ENCODE results near the gene KIRREL1.

The KIRREL1 gene

DNA sequence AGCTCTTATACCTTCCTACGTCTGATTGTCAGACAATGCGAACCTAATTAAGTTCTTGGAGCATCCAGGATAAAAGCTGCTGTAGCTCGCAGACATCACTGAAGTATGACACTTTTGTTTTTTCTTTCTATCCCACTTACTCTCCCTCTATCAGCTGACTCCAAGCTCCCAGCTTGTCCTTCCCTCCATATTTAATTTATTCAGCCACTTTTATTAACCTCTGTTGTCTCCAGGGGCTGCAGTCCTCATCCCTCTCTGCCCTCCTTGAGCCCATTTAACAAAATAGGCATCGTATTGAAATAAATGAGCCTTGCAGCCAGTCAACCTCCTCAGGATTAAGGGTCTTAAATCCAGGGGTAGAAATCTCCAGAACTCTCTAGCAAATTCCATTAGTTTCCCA, 7.1 kb downstream of the KIRREL1 start:
- Histone ChIP-seq H3K36me3 (ENCODE audit: insufficient read depth, low read length) (no peaks in the 10 kb centered on the region), H3K4me3 (ENCODE audit: low read depth in 1 of 2, low read length in 2 of 2) (no peak overlapping the region), H3K9ac (ENCODE audit: low read depth, low read length) (no peak overlapping the region), H4K20me1 (ENCODE audit: insufficient read depth, low read length) (peaks cover 40% of the 10 kb centered on the region), H3K79me2 (ENCODE audit: insufficient read depth, low read length) (peaks cover 45% of the 10 kb centered on the region), H2AFZ (ENCODE audit: low read depth, low read length) (no peak overlapping the region), H3K27me3 (ENCODE audit: insufficient read depth, low read length, poor library complexity) (no peaks in the 10 kb centered on the region), H3K27ac (ENCODE audit: low read length) (no peak overlapping the region), H3K4me1 (ENCODE audit: insufficient read depth, low read length) (peaks cover 4% of the 10 kb centered on the region; the same call in 1 of the 2 replicates), H3K4me2 (ENCODE audit: insufficient read depth, low read length) (no peak overlapping the region), H3K9me3 (ENCODE audit: insufficient read depth, low read length, severe bottlenecking) (no peaks in the 10 kb centered on the region)
- no peak for TF ChIP-seq EZH2 (IDR thresholded peaks at IDR 0.05; ENCODE audit: borderline replicate concordance, low read depth, low read length, severe bottlenecking)
- TF ChIP-seq, protein P1, sequence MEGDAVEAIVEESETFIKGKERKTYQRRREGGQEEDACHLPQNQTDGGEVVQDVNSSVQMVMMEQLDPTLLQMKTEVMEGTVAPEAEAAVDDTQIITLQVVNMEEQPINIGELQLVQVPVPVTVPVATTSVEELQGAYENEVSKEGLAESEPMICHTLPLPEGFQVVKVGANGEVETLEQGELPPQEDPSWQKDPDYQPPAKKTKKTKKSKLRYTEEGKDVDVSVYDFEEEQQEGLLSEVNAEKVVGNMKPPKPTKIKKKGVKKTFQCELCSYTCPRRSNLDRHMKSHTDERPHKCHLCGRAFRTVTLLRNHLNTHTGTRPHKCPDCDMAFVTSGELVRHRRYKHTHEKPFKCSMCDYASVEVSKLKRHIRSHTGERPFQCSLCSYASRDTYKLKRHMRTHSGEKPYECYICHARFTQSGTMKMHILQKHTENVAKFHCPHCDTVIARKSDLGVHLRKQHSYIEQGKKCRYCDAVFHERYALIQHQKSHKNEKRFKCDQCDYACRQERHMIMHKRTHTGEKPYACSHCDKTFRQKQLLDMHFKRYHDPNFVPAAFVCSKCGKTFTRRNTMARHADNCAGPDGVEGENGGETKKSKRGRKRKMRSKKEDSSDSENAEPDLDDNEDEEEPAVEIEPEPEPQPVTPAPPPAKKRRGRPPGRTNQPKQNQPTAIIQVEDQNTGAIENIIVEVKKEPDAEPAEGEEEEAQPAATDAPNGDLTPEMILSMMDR (IDR thresholded peaks at IDR 0.05; ENCODE audit: borderline replicate concordance, extremely low read depth, low read length, poor library complexity, severe bottlenecking), result no peak
- no peak for DNase-seq
- ATAC-seq (ENCODE audit: insufficient read depth, low read depth), result no peak

DNA sequence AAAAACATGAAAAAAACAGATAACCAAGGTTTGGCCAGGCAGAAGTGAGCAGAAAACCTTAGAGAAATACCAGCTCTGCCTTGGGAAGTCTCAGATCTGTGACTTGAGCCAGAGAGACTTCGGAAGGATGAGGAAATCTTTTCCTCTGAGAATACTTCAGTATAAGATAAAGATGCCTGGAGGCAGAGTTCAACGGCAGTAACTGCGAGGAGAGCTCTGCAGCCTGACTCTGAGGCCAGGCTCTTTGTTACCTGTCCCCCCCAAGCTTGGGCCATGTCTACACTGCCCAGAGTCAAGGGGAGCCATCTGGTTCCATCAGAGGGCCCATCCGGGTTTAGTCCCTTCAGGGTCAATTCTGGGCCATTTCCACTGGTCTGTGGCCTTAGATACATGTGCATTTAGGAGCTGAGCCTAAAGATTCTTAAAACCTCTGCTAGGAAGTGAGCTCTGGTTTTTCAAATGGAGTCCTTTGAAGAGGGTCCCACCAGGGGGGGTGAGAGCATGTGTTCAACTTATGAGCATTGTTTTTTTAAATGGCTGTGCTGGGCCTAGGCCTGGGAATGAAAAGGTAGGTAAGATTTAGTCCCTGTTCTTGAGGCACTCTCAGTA, 8.7 kb downstream of the KIRREL1 start:
- no peak overlapping the region for H3K27ac ChIP-seq (ENCODE audit: low read length)
- peak; percentile 13 for DNase-seq

DNA sequence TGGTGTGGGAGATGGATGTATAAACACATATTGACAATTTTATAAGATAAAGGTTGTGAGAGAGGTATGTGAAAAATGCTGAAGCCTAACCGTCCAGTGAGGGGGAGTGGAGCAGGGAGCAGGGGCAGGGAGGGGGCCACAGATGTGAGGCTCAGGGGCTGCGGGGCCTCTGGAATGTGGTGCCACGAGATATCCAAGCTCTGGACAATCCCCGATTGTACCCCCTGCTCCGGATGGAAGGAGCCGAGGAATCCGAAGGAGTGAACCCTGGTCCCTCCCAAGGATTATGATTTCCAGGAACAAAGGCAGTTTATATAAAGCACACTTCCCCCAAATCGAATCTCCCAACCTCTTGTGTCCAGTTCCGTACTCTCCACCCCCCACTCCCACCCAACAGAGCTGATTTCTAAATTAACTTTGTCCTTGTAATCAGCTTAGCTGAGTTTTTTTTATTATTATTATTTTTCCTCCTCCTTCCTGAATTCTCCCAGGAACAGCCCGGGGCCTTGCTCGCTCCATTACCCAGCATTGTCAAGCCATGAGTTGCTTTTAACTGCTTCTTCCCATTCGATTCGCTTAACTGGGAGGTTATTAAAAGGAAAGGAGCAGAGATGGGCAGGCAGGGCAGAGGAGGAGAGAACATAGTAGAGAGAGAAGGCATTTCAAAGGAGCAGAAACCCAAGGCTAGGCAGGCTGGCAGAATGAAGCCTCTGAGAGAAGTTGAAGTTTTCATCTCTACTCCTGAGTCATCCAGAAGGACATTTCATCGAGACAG, 9.4 kb downstream of the KIRREL1 start:
- no peaks in the 10 kb centered on the region for H3K27me3 ChIP-seq (ENCODE audit: insufficient read depth, low read length, poor library complexity)
- no peak for ATAC-seq (ENCODE audit: insufficient read depth, low read depth)
- H3K79me2 ChIP-seq (ENCODE audit: insufficient read depth, low read length), result peaks cover 31% of the 10 kb centered on the region
- peaks cover 38% of the 10 kb centered on the region for H4K20me1 ChIP-seq (ENCODE audit: insufficient read depth, low read length)
- no peak overlapping the region for H3K4me3 ChIP-seq (ENCODE audit: low read depth in 1 of 2, low read length in 2 of 2)
- H3K36me3 ChIP-seq (ENCODE audit: insufficient read depth, low read length), result no peaks in the 10 kb centered on the region
- no peak overlapping the region for H3K27ac ChIP-seq (ENCODE audit: low read length)
- no peaks in the 10 kb centered on the region for H3K4me1 ChIP-seq (ENCODE audit: insufficient read depth, low read length)
- no peak for TF ChIP-seq EZH2 (IDR thresholded peaks at IDR 0.05; ENCODE audit: borderline replicate concordance, low read depth, low read length, severe bottlenecking)
- TF ChIP-seq, protein P1 (IDR thresholded peaks at IDR 0.05; ENCODE audit: borderline replicate concordance, extremely low read depth, low read length, poor library complexity, severe bottlenecking), result no peak
- H3K4me2 ChIP-seq (ENCODE audit: insufficient read depth, low read length), result no peak overlapping the region
- no peak overlapping the region for H2AFZ ChIP-seq (ENCODE audit: low read depth, low read length)
- DNase-seq, result no peak
- H3K9me3 ChIP-seq (ENCODE audit: insufficient read depth, low read length, severe bottlenecking), result no peaks in the 10 kb centered on the region
- no peak overlapping the region for H3K9ac ChIP-seq (ENCODE audit: low read depth, low read length)

More for the DNA sequence above, 8.7 kb downstream of the KIRREL1 start:
- Histone ChIP-seq H3K4me3 (ENCODE audit: low read depth in 1 of 2, low read length in 2 of 2) (no peak overlapping the region), H3K27me3 (ENCODE audit: insufficient read depth, low read length, poor library complexity) (no peaks in the 10 kb centered on the region), H3K9me3 (ENCODE audit: insufficient read depth, low read length, severe bottlenecking) (no peaks in the 10 kb centered on the region), H3K79me2 (ENCODE audit: insufficient read depth, low read length) (peaks cover 37% of the 10 kb centered on the region), H3K36me3 (ENCODE audit: insufficient read depth, low read length) (no peaks in the 10 kb centered on the region), H3K9ac (ENCODE audit: low read depth, low read length) (no peak overlapping the region), H3K4me2 (ENCODE audit: insufficient read depth, low read length) (no peak overlapping the region), H2AFZ (ENCODE audit: low read depth, low read length) (no peak overlapping the region), H3K4me1 (ENCODE audit: insufficient read depth, low read length) (no peaks in the 10 kb centered on the region), H4K20me1 (ENCODE audit: insufficient read depth, low read length) (peaks cover 32% of the 10 kb centered on the region)
- TF ChIP-seq EZH2 (IDR thresholded peaks at IDR 0.05; ENCODE audit: borderline replicate concordance, low read depth, low read length, severe bottlenecking), result no peak
- TF ChIP-seq, protein P1 (IDR thresholded peaks at IDR 0.05; ENCODE audit: borderline replicate concordance, extremely low read depth, low read length, poor library complexity, severe bottlenecking), result no peak
- ATAC-seq (ENCODE audit: insufficient read depth, low read depth), result no peak
